ENCODE measurements around the gene HOXC6.

GRCh38 chr12:54024127-54024526 is 4.1 kb upstream of the HOXC6 start:
- TF ChIP-seq CTCF (IDR thresholded peaks at IDR 0.05) (no peak), EP300 (IDR thresholded peaks at IDR 0.05) (no peak), POLR2A (IDR thresholded peaks at IDR 0.05; ENCODE audit: low read depth) (no peak), POLR2AphosphoS5 (IDR thresholded peaks at IDR 0.05) (no peak)

Data from esophagus muscularis mucosa (tissue), 4 donors.